MM.1S (cell line): ENCODE data around the gene COBL.

ENCODE experiments used
- DNase-seq: peaks from one replicate; pipeline ENCODE4 v3.0.0-alpha.2; 2015
- H2AFZ ChIP-seq: fragments of 300-600 bp; sonication (generic); 2 replicates; pipeline ENCODE4 v1.6.0; 2016; ENCODE audit warnings: antibody characterized with exemption, low read length
- H3F3A ChIP-seq: fragments of 300-600 bp; sonication (generic); 2 replicates; pipeline ENCODE4 v1.6.1; 2016; ENCODE audit warnings: mild to moderate bottlenecking, antibody characterized with exemption, low read length, moderate library complexity, mixed read lengths; ENCODE audit not compliant: insufficient read depth
- H3K27ac ChIP-seq: fragments of 300-600 bp; sonication (generic); 2 replicates; pipeline ENCODE4 v1.5.1; 2016; ENCODE audit warnings: mild to moderate bottlenecking, low read length
- H3K27me3 ChIP-seq: fragments of 300-600 bp; sonication (generic); replicated peaks from 2 replicates; pipeline ENCODE4 v1.6.0; 2016; ENCODE audit warnings: low read length; ENCODE audit not compliant: insufficient read depth
- H3K36me3 ChIP-seq: fragments of 300-600 bp; sonication (generic); replicated peaks from 2 replicates; pipeline ENCODE4 v1.6.1; 2016; ENCODE audit warnings: mild to moderate bottlenecking, low read length, mixed read lengths; ENCODE audit not compliant: insufficient read depth
- H3K4me1 ChIP-seq: fragments of 300-600 bp; sonication (generic); 2 replicates; pipeline ENCODE4 v1.6.1; 2016; ENCODE audit warnings: low read length, mixed read lengths
- H3K4me2 ChIP-seq: fragments of 300-600 bp; sonication (generic); 2 replicates; pipeline ENCODE4 v1.6.0; 2016; ENCODE audit warnings: low read depth, low read length
- H3K4me3 ChIP-seq: fragments of 300-600 bp; sonication (generic); 2 replicates; pipeline ENCODE4 v1.5.1; 2016; ENCODE audit warnings: low read length, mixed read lengths
- H3K79me2 ChIP-seq: fragments of 300-600 bp; sonication (generic); 2 replicates; pipeline ENCODE4 v1.6.1; 2016; ENCODE audit warnings: mixed run types, low read length, mixed read lengths
- H3K9ac ChIP-seq: fragments of 300-600 bp; sonication (generic); 2 replicates; pipeline ENCODE4 v1.6.1; 2016; ENCODE audit warnings: low read length, mixed read lengths
- H3K9me2 ChIP-seq: fragments of 300-600 bp; sonication (generic); replicated peaks from 2 replicates; pipeline ENCODE4 v1.6.1; 2016; ENCODE audit warnings: mild to moderate bottlenecking, low read length, mixed read lengths; ENCODE audit not compliant: insufficient read depth
- H3K9me3 ChIP-seq: fragments of 300-600 bp; sonication (generic); replicated peaks from 2 replicates; pipeline ENCODE4 v1.6.1; 2016; ENCODE audit warnings: mild to moderate bottlenecking, low read length, mixed read lengths; ENCODE audit not compliant: insufficient read depth
- H4K20me1 ChIP-seq: fragments of 300-600 bp; sonication (generic); 2 replicates; pipeline ENCODE4 v1.6.1; 2016; ENCODE audit warnings: mild to moderate bottlenecking, low read length, moderate library complexity, mixed read lengths; ENCODE audit not compliant: insufficient read depth
- CTCF ChIP-seq: fragments of 300-600 bp; sonication (generic); IDR thresholded peaks from 2 replicates; pipeline ENCODE4 v1.5.1; 2016; ENCODE audit warnings: antibody characterized with exemption, low read length, mixed read lengths
- EZH2 ChIP-seq: fragments of 300-600 bp; sonication (generic); optimal IDR thresholded peaks from 2 replicates; pipeline ENCODE3; 2017; ENCODE audit warnings: low read depth, mild to moderate bottlenecking, antibody characterized with exemption, low read length, mixed read lengths
- EZH2phosphoT487 ChIP-seq: fragments of 300-600 bp; sonication (generic); IDR thresholded peaks from 2 replicates; pipeline ENCODE4 v1.6.1; 2018; ENCODE audit warnings: antibody characterized with exemption, low read length

Gene COBL

GRCh38 chr7:51013218-51013786 lies 303.3 kb downstream of the COBL start:
- Histone ChIP-seq H3K4me1 (no peaks in the 10 kb centered on the region), H3K9me2 (no peaks in the 10 kb centered on the region), H3F3A (no peaks in the 10 kb centered on the region), H4K20me1 (no peaks in the 10 kb centered on the region), H3K4me3 (no peak overlapping the region), H3K79me2 (no peaks in the 10 kb centered on the region), H3K4me2 (no peak overlapping the region), H2AFZ (no peak overlapping the region), H3K9me3 (no peaks in the 10 kb centered on the region; the same call in 1 of the 2 replicates), H3K27me3 (no peaks in the 10 kb centered on the region), H3K27ac (no peak overlapping the region), H3K9ac (no peak overlapping the region), H3K36me3 (no peaks in the 10 kb centered on the region)
- DNase-seq, result no peak
- TF ChIP-seq EZH2phosphoT487, result no peak
- TF ChIP-seq EZH2, result no peak
- no peak for TF ChIP-seq CTCF

- no peaks in the 10 kb centered on the region for H3K9me2 ChIP-seq
- no peaks in the 10 kb centered on the region for H3K36me3 ChIP-seq
- H3K9ac ChIP-seq, result no peak overlapping the region
- H2AFZ ChIP-seq, result no peak overlapping the region
- TF ChIP-seq EZH2 (no peak), EZH2phosphoT487 (no peak), CTCF (no peak)
- H3K27ac ChIP-seq, result no peak overlapping the region
- no peaks in the 10 kb centered on the region for H3F3A ChIP-seq
- H3K27me3 ChIP-seq, result no peaks in the 10 kb centered on the region
- H3K9me3 ChIP-seq, result no peaks in the 10 kb centered on the region; the same call in 1 of the 2 replicates
- no peaks in the 10 kb centered on the region for H3K79me2 ChIP-seq
- DNase-seq, result no peak
- no peak overlapping the region for H3K4me2 ChIP-seq
- H4K20me1 ChIP-seq, result no peaks in the 10 kb centered on the region
- no peaks in the 10 kb centered on the region for H3K4me1 ChIP-seq
- no peak overlapping the region for H3K4me3 ChIP-seq
Measured at GRCh38 chr7:51012569-51013217, 303.9 kb downstream of the COBL start.

- Histone ChIP-seq H3K4me1 (no peaks in the 10 kb centered on the region), H2AFZ (no peak overlapping the region), H3K9me2 (no peaks in the 10 kb centered on the region), H3K4me2 (no peak overlapping the region), H3K27ac (no peak overlapping the region), H3K4me3 (no peak overlapping the region), H3F3A (no peaks in the 10 kb centered on the region), H3K9ac (no peak overlapping the region), H3K36me3 (no peaks in the 10 kb centered on the region), H3K27me3 (no peaks in the 10 kb centered on the region), H3K9me3 (no peaks in the 10 kb centered on the region; the same call in 1 of the 2 replicates), H3K79me2 (no peaks in the 10 kb centered on the region), H4K20me1 (no peaks in the 10 kb centered on the region)
- TF ChIP-seq CTCF (no peak), EZH2 (no peak), EZH2phosphoT487 (no peak)
- no peak for DNase-seq
Measured at GRCh38 chr7:51011710-51012350, 304.8 kb downstream of the COBL start.
